Measurements from ENCODE around the gene P2RY6.

Gene P2RY6

GRCh38 chr11:73240190-73240781, 31.9 kb upstream of the P2RY6 start:
- H4K20me1 ChIP-seq (ENCODE audit: insufficient read depth), result no peaks in the 10 kb centered on the region
- no peak overlapping the region for H3K4me2 ChIP-seq
- H3K27me3 ChIP-seq (ENCODE audit: insufficient read depth, low read depth), result no peaks in the 10 kb centered on the region
- H3K4me3 ChIP-seq (IDR thresholded peaks at IDR 0.05; ENCODE audit: insufficient read depth, low read depth, low read length), result no peak overlapping the region
- TF ChIP-seq, protein P1, sequence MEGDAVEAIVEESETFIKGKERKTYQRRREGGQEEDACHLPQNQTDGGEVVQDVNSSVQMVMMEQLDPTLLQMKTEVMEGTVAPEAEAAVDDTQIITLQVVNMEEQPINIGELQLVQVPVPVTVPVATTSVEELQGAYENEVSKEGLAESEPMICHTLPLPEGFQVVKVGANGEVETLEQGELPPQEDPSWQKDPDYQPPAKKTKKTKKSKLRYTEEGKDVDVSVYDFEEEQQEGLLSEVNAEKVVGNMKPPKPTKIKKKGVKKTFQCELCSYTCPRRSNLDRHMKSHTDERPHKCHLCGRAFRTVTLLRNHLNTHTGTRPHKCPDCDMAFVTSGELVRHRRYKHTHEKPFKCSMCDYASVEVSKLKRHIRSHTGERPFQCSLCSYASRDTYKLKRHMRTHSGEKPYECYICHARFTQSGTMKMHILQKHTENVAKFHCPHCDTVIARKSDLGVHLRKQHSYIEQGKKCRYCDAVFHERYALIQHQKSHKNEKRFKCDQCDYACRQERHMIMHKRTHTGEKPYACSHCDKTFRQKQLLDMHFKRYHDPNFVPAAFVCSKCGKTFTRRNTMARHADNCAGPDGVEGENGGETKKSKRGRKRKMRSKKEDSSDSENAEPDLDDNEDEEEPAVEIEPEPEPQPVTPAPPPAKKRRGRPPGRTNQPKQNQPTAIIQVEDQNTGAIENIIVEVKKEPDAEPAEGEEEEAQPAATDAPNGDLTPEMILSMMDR (conservative IDR thresholded peaks at IDR 0.05; ENCODE audit: low read depth, low read length), result no peak
- no peaks in the 10 kb centered on the region for H3K79me2 ChIP-seq (ENCODE audit: insufficient read depth, low read depth)
- H2AFZ ChIP-seq (ENCODE audit: low read depth), result no peak overlapping the region
- H3K36me3 ChIP-seq (ENCODE audit: insufficient read depth), result no peaks in the 10 kb centered on the region
- H3K9ac ChIP-seq, result no peak overlapping the region
- no peak overlapping the region for H3K27ac ChIP-seq
- H3K4me1 ChIP-seq (ENCODE audit: low read depth, poor library complexity, severe bottlenecking), result peaks cover 18% of the 10 kb centered on the region

DNA sequence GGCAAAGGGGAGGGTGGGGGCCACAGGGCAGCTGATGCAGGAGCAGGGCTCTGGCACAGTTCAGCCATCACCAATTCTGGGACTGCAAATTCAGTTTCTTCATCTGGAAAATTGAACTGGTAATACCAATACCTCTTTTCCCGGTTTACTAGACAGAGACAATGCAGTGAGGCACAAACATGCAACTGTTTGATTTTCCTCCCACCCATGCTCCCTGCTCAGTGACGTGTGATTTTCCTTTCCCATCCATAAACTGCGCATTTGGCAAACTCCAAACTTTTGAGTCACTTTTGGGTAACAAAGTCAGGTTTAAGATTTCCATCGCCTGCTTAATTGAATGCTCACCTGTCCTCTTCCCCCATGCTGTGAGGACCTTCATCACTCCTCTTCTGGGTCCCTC, 30.8 kb upstream of the P2RY6 start:
- no peaks in the 10 kb centered on the region for H3K27me3 ChIP-seq (ENCODE audit: insufficient read depth, low read depth)
- no peaks in the 10 kb centered on the region for H4K20me1 ChIP-seq (ENCODE audit: insufficient read depth)
- no peak overlapping the region for H3K9ac ChIP-seq
- no peak overlapping the region for H3K4me3 ChIP-seq (IDR thresholded peaks at IDR 0.05; ENCODE audit: insufficient read depth, low read depth, low read length)
- no peaks in the 10 kb centered on the region for H3K79me2 ChIP-seq (ENCODE audit: insufficient read depth, low read depth)
- no peak overlapping the region for H3K4me2 ChIP-seq
- H3K4me1 ChIP-seq (ENCODE audit: low read depth, poor library complexity, severe bottlenecking), result peaks cover 18% of the 10 kb centered on the region
- TF ChIP-seq, protein P1 (conservative IDR thresholded peaks at IDR 0.05; ENCODE audit: low read depth, low read length), result no peak
- H3K27ac ChIP-seq, result no peak overlapping the region
- H2AFZ ChIP-seq (ENCODE audit: low read depth), result no peak overlapping the region
- no peaks in the 10 kb centered on the region for H3K36me3 ChIP-seq (ENCODE audit: insufficient read depth)

- Histone ChIP-seq H3K9ac (peak overlapping the region; percentile 19; the same call in 1 of the 2 replicates), H4K20me1 (ENCODE audit: insufficient read depth) (no peaks in the 10 kb centered on the region), H3K79me2 (ENCODE audit: insufficient read depth, low read depth) (no peaks in the 10 kb centered on the region), H3K4me3 (IDR thresholded peaks at IDR 0.05; ENCODE audit: insufficient read depth, low read depth, low read length) (no peak overlapping the region), H2AFZ (ENCODE audit: low read depth) (peak overlapping the region; percentile 50), H3K27me3 (ENCODE audit: insufficient read depth, low read depth) (no peaks in the 10 kb centered on the region), H3K36me3 (ENCODE audit: insufficient read depth) (no peaks in the 10 kb centered on the region; the same call in 1 of the 2 replicates), H3K27ac (no peak overlapping the region), H3K4me2 (no peak overlapping the region; the same call in 1 of the 2 replicates), H3K4me1 (ENCODE audit: low read depth, poor library complexity, severe bottlenecking) (peaks cover 28% of the 10 kb centered on the region)
- TF ChIP-seq, protein P1 (conservative IDR thresholded peaks at IDR 0.05; ENCODE audit: low read depth, low read length), result peak; percentile 82
Observed at GRCh38 chr11:73242251-73243092, 29.7 kb upstream of the P2RY6 start.

GRCh38 chr11:73243093-73243485, 29.0 kb upstream of the P2RY6 start:
- TF ChIP-seq, protein P1 (conservative IDR thresholded peaks at IDR 0.05; ENCODE audit: low read depth, low read length), result no peak
- Histone ChIP-seq H2AFZ (ENCODE audit: low read depth) (peak overlapping the region; percentile 50; the same call in 1 of the 2 replicates), H3K9ac (no peak overlapping the region), H4K20me1 (ENCODE audit: insufficient read depth) (no peaks in the 10 kb centered on the region), H3K79me2 (ENCODE audit: insufficient read depth, low read depth) (no peaks in the 10 kb centered on the region), H3K4me1 (ENCODE audit: low read depth, poor library complexity, severe bottlenecking) (peaks cover 34% of the 10 kb centered on the region), H3K27ac (no peak overlapping the region), H3K27me3 (ENCODE audit: insufficient read depth, low read depth) (no peaks in the 10 kb centered on the region), H3K36me3 (ENCODE audit: insufficient read depth) (no peaks in the 10 kb centered on the region; the same call in 1 of the 2 replicates), H3K4me3 (IDR thresholded peaks at IDR 0.05; ENCODE audit: insufficient read depth, low read depth, low read length) (no peak overlapping the region), H3K4me2 (no peak overlapping the region; the same call in 1 of the 2 replicates)
